Bronchial epithelial cell (primary cell): ENCODE data around the gene MRPL46. TPM values are rescaled to one million over a fixed set of nuclear protein-coding genes. Genes with fewer than 3 reads are reported as not detected.

ENCODE experiments used
- DNase-seq: peaks from one replicate; pipeline ENCODE4 v3.0.0-alpha.2; 2010; ENCODE audit warnings: low read depth
- FAIRE-seq: peaks from 2 replicates; lab custom pipeline; 2011; peaks lifted over from hg19 to GRCh38; lab: Jason Lieb, UNC
- H3K27me3 ChIP-seq: 2 replicates; pipeline ENCODE4 v1.5.1; 2011; ENCODE audit warnings: low read length; ENCODE audit not compliant: control insufficient read depth, insufficient read depth
- H3K36me3 ChIP-seq: 2 replicates; pipeline ENCODE4 v1.5.1; 2011; ENCODE audit warnings: low read length; ENCODE audit not compliant: control insufficient read depth, insufficient read depth
- H3K4me3 ChIP-seq: 2 replicates; pipeline ENCODE4 v1.5.1; 2011; ENCODE audit warnings: mild to moderate bottlenecking, low read depth, low read length, control low read depth
- total RNA-seq: library from RNA; depleted of rRNA; stranded (reverse); fragments of >200 nt; gene quantifications from 2 replicates; pipeline ENCODE4 v1.2.1, GENCODE V29; 2014
- TF ChIP-seq, protein P1 (sequence below): IDR thresholded peaks from 2 replicates; pipeline ENCODE4 v1.5.1; 2011; ENCODE audit warnings: mild to moderate bottlenecking, moderate library complexity, low read length, control low read depth, inconsistent platforms; ENCODE audit not compliant: insufficient read depth, severe bottlenecking

MRPL46 gene
- total RNA-seq, 1 donor from 2014 or later, result 14.5 TPM

DNA sequence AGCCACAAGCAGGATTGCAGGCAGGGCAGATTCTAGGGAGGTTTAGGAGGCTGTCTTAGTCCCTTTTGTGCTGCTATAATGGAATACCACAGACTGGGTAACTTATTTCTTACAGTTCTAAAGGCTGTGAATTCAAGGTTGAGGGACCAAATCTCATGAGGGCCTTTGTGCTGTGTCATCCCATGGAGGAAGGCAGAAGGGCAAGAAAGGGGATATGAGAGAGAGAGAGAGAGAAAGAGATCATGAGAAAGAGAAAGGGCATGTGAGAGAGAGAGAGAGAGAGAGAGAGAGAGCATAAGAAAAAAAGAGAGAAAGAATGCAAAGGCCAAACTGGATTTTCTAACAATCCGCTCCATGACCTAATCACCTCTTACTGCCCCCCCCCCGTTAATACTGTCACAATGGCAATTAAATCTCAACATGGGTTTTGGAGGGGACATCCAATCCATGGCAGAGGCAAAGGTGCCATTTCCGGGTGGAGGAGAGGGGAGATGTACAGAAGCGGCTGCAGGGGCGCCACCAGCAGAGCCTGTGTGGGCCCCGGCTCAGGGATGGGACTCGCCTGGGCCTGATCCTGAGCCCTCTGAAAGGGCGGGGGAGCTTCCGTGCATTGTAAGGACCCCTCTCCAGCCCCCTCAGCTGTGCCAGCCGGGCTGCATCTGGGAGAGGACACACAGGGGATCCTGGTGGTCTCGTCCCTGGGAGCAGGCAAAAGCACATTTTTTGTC lies 20.8 kb upstream of the MRPL46 start:
- no peak overlapping the region for H3K4me3 ChIP-seq
- no peaks in the 10 kb centered on the region for H3K27me3 ChIP-seq
- TF ChIP-seq, protein P1, sequence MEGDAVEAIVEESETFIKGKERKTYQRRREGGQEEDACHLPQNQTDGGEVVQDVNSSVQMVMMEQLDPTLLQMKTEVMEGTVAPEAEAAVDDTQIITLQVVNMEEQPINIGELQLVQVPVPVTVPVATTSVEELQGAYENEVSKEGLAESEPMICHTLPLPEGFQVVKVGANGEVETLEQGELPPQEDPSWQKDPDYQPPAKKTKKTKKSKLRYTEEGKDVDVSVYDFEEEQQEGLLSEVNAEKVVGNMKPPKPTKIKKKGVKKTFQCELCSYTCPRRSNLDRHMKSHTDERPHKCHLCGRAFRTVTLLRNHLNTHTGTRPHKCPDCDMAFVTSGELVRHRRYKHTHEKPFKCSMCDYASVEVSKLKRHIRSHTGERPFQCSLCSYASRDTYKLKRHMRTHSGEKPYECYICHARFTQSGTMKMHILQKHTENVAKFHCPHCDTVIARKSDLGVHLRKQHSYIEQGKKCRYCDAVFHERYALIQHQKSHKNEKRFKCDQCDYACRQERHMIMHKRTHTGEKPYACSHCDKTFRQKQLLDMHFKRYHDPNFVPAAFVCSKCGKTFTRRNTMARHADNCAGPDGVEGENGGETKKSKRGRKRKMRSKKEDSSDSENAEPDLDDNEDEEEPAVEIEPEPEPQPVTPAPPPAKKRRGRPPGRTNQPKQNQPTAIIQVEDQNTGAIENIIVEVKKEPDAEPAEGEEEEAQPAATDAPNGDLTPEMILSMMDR, result no peak
- H3K36me3 ChIP-seq, result no peaks in the 10 kb centered on the region
- DNase-seq (no peak), FAIRE-seq (no peak)

DNA sequence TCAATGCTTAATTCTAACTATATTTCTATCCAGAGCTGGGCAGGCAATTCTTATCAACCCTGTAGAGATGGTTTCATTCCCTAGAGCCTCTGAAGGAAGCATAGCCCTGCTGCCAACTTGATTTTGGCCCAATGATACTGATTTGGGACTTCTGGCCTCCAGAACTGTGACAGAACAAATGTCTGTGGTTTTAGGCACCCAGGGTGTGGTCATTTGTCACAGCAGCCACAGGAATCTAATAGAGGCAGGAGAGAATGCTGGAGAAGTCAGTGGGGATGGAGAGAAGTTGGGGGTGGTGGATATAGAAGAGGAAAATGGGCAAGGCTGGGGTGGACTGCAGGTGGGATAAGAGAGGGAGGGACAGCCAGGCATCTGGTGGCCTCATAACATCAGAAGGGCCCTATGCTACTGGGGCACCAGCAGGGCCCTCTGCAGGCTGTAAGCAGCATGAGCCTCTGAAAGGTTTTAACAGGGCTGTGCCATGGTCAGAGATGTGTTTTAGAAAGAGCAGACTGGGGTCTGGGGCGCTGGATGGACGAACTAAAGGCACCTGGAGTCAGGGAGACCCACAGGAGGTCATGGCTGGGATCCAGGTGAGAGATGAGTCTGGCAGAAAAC lies 20.1 kb upstream of the MRPL46 start:
- H3K36me3 ChIP-seq, result no peaks in the 10 kb centered on the region
- TF ChIP-seq, protein P1, result no peak
- no peak for DNase-seq
- FAIRE-seq, result no peak
- H3K27me3 ChIP-seq, result no peaks in the 10 kb centered on the region
- H3K4me3 ChIP-seq, result no peak overlapping the region

DNA sequence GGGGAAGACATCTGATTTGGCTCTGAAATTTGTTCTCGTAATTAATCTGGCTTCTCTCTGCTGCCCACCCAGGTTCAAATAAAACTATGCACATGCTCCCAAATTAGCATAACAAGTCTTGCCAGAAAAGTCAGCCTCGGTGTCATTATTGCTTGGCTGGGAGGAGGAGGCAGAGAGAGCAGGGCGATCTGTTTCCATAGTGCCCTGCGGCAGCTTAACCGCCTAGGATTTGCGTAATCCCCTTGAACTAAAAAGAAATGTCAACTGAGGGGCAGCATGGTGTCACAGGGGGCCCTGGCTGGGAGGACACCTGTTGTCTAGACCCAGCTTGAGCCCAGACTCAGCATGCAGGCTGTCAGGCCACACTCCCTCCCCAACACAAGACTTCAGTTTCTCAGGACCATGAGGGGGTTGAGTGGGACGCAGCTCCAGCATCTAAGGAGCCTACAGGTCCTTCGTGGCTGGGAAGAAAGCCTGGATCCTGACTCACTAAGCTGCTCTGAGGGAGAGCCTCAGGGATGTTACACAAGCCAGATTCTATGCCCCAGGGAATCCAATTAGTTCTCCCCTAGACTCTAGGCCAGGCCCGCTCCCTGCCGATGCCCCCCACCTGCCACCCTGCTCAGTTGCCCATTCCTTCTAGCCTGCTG lies 17.6 kb upstream of the MRPL46 start:
- Histone ChIP-seq H3K27me3 (no peaks in the 10 kb centered on the region), H3K4me3 (no peak overlapping the region), H3K36me3 (no peaks in the 10 kb centered on the region)
- TF ChIP-seq, protein P1, result no peak
- FAIRE-seq (no peak), DNase-seq (peak; percentile 16)

DNA sequence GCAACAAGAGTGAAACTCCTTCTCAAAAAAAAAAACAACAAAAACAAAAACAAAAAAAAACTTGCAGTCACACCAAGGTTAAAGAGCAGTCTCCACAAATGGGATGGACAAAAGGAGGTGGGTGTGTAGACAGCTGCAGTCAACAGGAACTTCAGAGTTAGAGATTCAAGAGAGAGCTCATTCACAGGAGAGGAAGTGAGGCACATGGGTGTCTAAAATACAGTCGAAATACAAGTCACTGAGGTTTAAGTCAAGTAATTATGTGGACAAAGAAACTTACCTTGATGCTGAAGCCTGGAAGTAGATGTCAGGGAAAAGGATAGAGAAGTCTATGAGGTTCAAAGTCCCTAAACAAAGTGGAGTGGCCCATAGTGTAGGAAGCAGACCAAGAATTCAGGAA lies 15.1 kb upstream of the MRPL46 start:
- no peaks in the 10 kb centered on the region for H3K27me3 ChIP-seq
- TF ChIP-seq, protein P1, result no peak
- no peak overlapping the region for H3K4me3 ChIP-seq
- H3K36me3 ChIP-seq, result peaks cover 4% of the 10 kb centered on the region
- no peak for FAIRE-seq
- DNase-seq, result no peak

DNA sequence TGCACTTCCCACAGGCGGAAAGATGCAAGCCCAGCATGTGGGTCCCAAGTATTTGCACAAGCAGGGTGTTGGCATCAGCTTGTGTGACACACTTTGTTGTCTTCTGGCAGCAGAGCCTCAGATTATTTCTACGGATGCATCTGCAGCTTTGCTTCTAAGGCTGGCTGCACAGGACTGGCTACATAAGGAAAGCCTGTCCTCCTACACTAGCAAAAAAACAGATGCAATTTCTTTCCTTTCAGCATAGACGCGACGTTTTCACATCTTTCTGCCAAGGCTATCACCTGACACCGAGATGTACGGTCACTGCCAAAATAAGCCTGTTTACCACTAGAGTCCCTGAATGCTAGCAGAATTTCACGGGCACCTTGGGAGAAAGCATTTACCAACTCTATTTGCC lies 13.8 kb upstream of the MRPL46 start:
- Histone ChIP-seq H3K4me3 (no peak overlapping the region), H3K27me3 (no peaks in the 10 kb centered on the region), H3K36me3 (peaks cover 6% of the 10 kb centered on the region)
- TF ChIP-seq, protein P1, result no peak
- no peak for DNase-seq
- FAIRE-seq, result no peak
